Measurements from ENCODE around the gene GPC1.

- TF ChIP-seq CTCF (CRISPR knock-in tag; IDR thresholded peaks at IDR 0.05), result no peak
- TF ChIP-seq TAF1 (CRISPR knock-in tag; IDR thresholded peaks at IDR 0.05), result no peak
- no peak for TF ChIP-seq ETV5 (CRISPR knock-in tag; IDR thresholded peaks at IDR 0.05; ENCODE audit: borderline replicate concordance)
- no peak for TF ChIP-seq ZNF563 (CRISPR knock-in tag; IDR thresholded peaks at IDR 0.05)
- no peak for TF ChIP-seq RFX5 (IDR thresholded peaks at IDR 0.05; ENCODE audit: low read depth, low read length)
- no peak for TF ChIP-seq BRF2 (CRISPR knock-in tag; IDR thresholded peaks at IDR 0.05)
- TF ChIP-seq ZKSCAN5 (CRISPR knock-in tag; IDR thresholded peaks at IDR 0.05), result no peak
- TF ChIP-seq NFE2 (CRISPR knock-in tag; IDR thresholded peaks at IDR 0.05), result no peak
These were observed 652 bp downstream of the GPC1 start for GRCh38 chr2:240435948-240436682.
